SK-N-SH (cell line): ENCODE data around the gene RFLNA.

Source experiments
- CTCF ChIP-seq: fragments of 200-600 bp; sonication (generic); IDR thresholded peaks from 2 replicates; pipeline ENCODE4 v1.6.1; 2017; ENCODE audit warnings: antibody characterized with exemption, mild to moderate bottlenecking, moderate library complexity
- EZH2phosphoT487 ChIP-seq: fragments of 200-600 bp; sonication (generic); IDR thresholded peaks from 2 replicates; pipeline ENCODE4 v1.6.1; 2017; ENCODE audit warnings: low read depth, mixed run types, mild to moderate bottlenecking, antibody characterized with exemption, moderate library complexity, borderline replicate concordance
- FOXJ3 ChIP-seq: sonication (generic); formaldehyde crosslinking; IDR thresholded peaks from 2 replicates; pipeline ENCODE4 v1.5.1; 2020; ENCODE audit warnings: mild to moderate bottlenecking, missing genetic modification reagents
- GABPA ChIP-seq: IDR thresholded peaks from 2 replicates; pipeline ENCODE4 v1.4.0; 2012; ENCODE audit warnings: low read depth, mild to moderate bottlenecking
- JUND ChIP-seq: IDR thresholded peaks from 2 replicates; pipeline ENCODE4 v1.4.0; 2012
- MXI1 ChIP-seq: IDR thresholded peaks from 2 replicates; pipeline ENCODE4 v1.6.1; 2012; ENCODE audit warnings: mild to moderate bottlenecking, low read depth, low read length, improper control_type of control experiment
- NFIC ChIP-seq: IDR thresholded peaks from 2 replicates; pipeline ENCODE4 v1.4.0; 2012; ENCODE audit warnings: borderline replicate concordance
- SIN3A ChIP-seq: IDR thresholded peaks from 2 replicates; pipeline ENCODE4 v1.6.1; 2012; ENCODE audit warnings: low read depth, mild to moderate bottlenecking, low read length, moderate library complexity, borderline replicate concordance
- TF ChIP-seq, protein P1 (sequence below): IDR thresholded peaks from 2 replicates; pipeline ENCODE4 v1.6.1; 2012; ENCODE audit warnings: mild to moderate bottlenecking, low read depth, low read length, moderate library complexity

GRCh38 chr12:124315372-124316044 is 20.6 kb downstream of the RFLNA start:
- no peak for TF ChIP-seq CTCF
- TF ChIP-seq GABPA = no peak
- TF ChIP-seq, protein P1, sequence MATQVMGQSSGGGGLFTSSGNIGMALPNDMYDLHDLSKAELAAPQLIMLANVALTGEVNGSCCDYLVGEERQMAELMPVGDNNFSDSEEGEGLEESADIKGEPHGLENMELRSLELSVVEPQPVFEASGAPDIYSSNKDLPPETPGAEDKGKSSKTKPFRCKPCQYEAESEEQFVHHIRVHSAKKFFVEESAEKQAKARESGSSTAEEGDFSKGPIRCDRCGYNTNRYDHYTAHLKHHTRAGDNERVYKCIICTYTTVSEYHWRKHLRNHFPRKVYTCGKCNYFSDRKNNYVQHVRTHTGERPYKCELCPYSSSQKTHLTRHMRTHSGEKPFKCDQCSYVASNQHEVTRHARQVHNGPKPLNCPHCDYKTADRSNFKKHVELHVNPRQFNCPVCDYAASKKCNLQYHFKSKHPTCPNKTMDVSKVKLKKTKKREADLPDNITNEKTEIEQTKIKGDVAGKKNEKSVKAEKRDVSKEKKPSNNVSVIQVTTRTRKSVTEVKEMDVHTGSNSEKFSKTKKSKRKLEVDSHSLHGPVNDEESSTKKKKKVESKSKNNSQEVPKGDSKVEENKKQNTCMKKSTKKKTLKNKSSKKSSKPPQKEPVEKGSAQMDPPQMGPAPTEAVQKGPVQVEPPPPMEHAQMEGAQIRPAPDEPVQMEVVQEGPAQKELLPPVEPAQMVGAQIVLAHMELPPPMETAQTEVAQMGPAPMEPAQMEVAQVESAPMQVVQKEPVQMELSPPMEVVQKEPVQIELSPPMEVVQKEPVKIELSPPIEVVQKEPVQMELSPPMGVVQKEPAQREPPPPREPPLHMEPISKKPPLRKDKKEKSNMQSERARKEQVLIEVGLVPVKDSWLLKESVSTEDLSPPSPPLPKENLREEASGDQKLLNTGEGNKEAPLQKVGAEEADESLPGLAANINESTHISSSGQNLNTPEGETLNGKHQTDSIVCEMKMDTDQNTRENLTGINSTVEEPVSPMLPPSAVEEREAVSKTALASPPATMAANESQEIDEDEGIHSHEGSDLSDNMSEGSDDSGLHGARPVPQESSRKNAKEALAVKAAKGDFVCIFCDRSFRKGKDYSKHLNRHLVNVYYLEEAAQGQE = no peak
- TF ChIP-seq JUND = no peak
- no peak for TF ChIP-seq FOXJ3 (CRISPR knock-in tag)
- TF ChIP-seq MXI1 = no peak
- TF ChIP-seq NFIC = no peak
- no peak for TF ChIP-seq EZH2phosphoT487
- no peak for TF ChIP-seq SIN3A
